Mucosa of descending colon (tissue), 3 donors: Measurements from ENCODE around the gene NTM. TPM values are rescaled to one million over a fixed set of nuclear protein-coding genes. Genes with fewer than 3 reads are reported as not detected.

Experiments used
- ATAC-seq: fragments of 200-7000 bp; cut with Tn5 transposase; one replicate; pipeline ENCODE4 v1.9.1; 2020; ENCODE audit warnings: mild to moderate bottlenecking, moderate library complexity
- DNase-seq, 3 donors: peaks; one replicate each; pipeline ENCODE4 v3.0.0-alpha.2; 2020
- H3K36me3 ChIP-seq: fragments of 200-600 bp; one replicate; pipeline ENCODE4 v1.8.0; 2021; ENCODE audit warnings: low read depth, mild to moderate bottlenecking
- H3K4me1 ChIP-seq: fragments of 200-600 bp; one replicate; pipeline ENCODE4 v1.8.0; 2021; ENCODE audit warnings: low read depth, mild to moderate bottlenecking
- H3K4me3 ChIP-seq: fragments of 200-600 bp; one replicate; pipeline ENCODE4 v1.8.0; 2021; ENCODE audit warnings: mild to moderate bottlenecking
- H3K9me3 ChIP-seq: fragments of 200-600 bp; one replicate; pipeline ENCODE4 v1.8.0; 2021; ENCODE audit warnings: mild to moderate bottlenecking
- intact Hi-C, 2 donors: fragments of 100-400 bp; cut with DNase I in 1 of 2; cut with micrococcal nuclease in 1 of 2; formaldehyde crosslinking; loops; one replicate each; pipeline versions ENCODE4 v1.11.0 to v1.11.1; 2022; cut with DNase I, micrococcal nuclease
- total RNA-seq, 3 donors: library from RNA; stranded (reverse); fragmentation: NEBNext Ultra II Directional in 2 of 3; extraction: Animal tissue kit (Norgen Biotek cat#: 25700) in 2 of 3; gene quantifications; one replicate each; pipeline versions ENCODE4 v1.2.1 to v1.2.4, GENCODE V29; 2021 to 2023
- TF ChIP-seq, protein P1 (sequence below): fragments of 200-600 bp; IDR thresholded peaks from one replicate; pipeline ENCODE4 v1.8.0; 2022; ENCODE audit warnings: antibody characterized with exemption, mild to moderate bottlenecking
- donor health status: DM: no; HTN: no; CAD: no; lungs with moderate emphysema.
- donor health status: DM: no; HTN: no; CAD: no.
- donor health status: DM: no; HTN: yes; CAD: no.

Gene NTM
- total RNA-seq, 3 donors from 2014 or later, result 0.64 to 7.7 (median 1.2) TPM

- no peaks in the 10 kb centered on the region for H3K36me3 ChIP-seq
- no peaks in the 10 kb centered on the region for H3K4me1 ChIP-seq
- no peaks in the 10 kb centered on the region for H3K9me3 ChIP-seq
- TF ChIP-seq, protein P1, sequence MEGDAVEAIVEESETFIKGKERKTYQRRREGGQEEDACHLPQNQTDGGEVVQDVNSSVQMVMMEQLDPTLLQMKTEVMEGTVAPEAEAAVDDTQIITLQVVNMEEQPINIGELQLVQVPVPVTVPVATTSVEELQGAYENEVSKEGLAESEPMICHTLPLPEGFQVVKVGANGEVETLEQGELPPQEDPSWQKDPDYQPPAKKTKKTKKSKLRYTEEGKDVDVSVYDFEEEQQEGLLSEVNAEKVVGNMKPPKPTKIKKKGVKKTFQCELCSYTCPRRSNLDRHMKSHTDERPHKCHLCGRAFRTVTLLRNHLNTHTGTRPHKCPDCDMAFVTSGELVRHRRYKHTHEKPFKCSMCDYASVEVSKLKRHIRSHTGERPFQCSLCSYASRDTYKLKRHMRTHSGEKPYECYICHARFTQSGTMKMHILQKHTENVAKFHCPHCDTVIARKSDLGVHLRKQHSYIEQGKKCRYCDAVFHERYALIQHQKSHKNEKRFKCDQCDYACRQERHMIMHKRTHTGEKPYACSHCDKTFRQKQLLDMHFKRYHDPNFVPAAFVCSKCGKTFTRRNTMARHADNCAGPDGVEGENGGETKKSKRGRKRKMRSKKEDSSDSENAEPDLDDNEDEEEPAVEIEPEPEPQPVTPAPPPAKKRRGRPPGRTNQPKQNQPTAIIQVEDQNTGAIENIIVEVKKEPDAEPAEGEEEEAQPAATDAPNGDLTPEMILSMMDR, result no peak
- DNase-seq (no peak), ATAC-seq (no peak)
- no peak overlapping the region for H3K4me3 ChIP-seq
- intact Hi-C loops, result no loop called here
Observed at GRCh38 chr11:131913267-131913666, 542.9 kb downstream of the NTM start.

GRCh38 chr11:131914361-131914774, 544.0 kb downstream of the NTM start:
- Histone ChIP-seq H3K4me1 (no peaks in the 10 kb centered on the region), H3K9me3 (no peaks in the 10 kb centered on the region), H3K36me3 (no peaks in the 10 kb centered on the region), H3K4me3 (no peak overlapping the region)
- intact Hi-C loops, result no loop called here
- DNase-seq (no peak), ATAC-seq (no peak)
- TF ChIP-seq, protein P1, result no peak

- TF ChIP-seq, protein P1, result no peak
- H3K4me3 ChIP-seq, result no peak overlapping the region
- intact Hi-C loops, result no loop called here
- no peaks in the 10 kb centered on the region for H3K4me1 ChIP-seq
- peak; percentile 12 for ATAC-seq
- H3K36me3 ChIP-seq, result no peaks in the 10 kb centered on the region
- no peak for DNase-seq
- no peaks in the 10 kb centered on the region for H3K9me3 ChIP-seq
Observed at GRCh38 chr11:131916638-131917037, 546.2 kb downstream of the NTM start.

DNA sequence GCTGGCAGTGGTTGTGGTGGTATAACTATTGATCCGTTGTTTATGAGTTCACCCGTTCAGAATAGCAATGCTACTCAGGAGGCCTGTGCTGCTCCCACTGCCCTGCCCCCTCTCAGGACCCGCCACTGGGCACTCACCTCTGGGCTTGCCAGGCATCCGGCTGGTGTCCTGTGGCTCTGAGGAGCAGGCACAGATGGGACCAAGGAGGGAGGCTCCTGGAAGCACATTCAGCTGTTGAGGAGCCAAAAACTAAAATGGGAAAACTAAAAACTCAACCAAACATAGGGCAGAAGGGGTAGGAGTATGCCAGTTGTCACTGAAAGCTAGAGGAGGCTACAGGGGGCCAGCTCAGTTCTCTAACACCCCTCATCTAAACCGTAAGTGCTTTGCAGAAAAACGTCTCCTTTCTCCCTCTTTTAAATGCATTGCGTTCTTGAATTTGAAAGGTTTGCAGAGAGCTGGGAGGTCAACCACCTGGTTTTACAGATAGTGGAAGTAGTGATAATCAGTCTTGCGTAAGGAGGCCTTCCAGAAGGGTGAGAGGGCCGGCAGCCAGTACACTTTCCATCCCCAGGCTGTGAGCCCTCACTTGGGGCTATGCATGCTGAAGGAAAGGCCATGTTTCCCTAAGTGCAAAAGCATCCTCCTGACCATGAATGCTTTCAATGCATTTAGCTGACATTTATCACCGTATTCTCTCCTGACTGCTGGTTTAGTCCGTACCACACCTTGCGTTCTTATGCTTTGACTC, 547.4 kb downstream of the NTM start:
- DNase-seq, result no peak
- intact Hi-C loops, result no loop called here
- TF ChIP-seq, protein P1, result no peak
- no peak overlapping the region for H3K4me3 ChIP-seq
- no peaks in the 10 kb centered on the region for H3K4me1 ChIP-seq
- no peak for ATAC-seq
- H3K36me3 ChIP-seq, result no peaks in the 10 kb centered on the region
- H3K9me3 ChIP-seq, result no peaks in the 10 kb centered on the region

GRCh38 chr11:131918663-131919062, 548.2 kb downstream of the NTM start:
- intact Hi-C loops, result no loop called here
- Histone ChIP-seq H3K4me1 (no peaks in the 10 kb centered on the region), H3K9me3 (no peaks in the 10 kb centered on the region), H3K4me3 (no peak overlapping the region), H3K36me3 (no peaks in the 10 kb centered on the region)
- DNase-seq (no peak), ATAC-seq (no peak)
- TF ChIP-seq, protein P1, result no peak
